Stimulated activated naive CD8-positive, alpha-beta T cell treated with anti-CD3 and anti-CD28 coated beads, Interleukin-15, Interleukin-2, amounts not matched to agents 100 ng/mL and 50 ng/mL, for 24 hours (primary cell): ENCODE results near the gene ILKAP.

Experiments used
- H3K27ac Mint-ChIP-seq: one replicate; pipeline ENCODE4 v1.8.0; 2021; ENCODE audit warnings: mild to moderate bottlenecking, mixed read lengths
- H3K27me3 Mint-ChIP-seq: one replicate; pipeline ENCODE4 v1.8.0; 2021; ENCODE audit warnings: mixed read lengths
- H3K36me3 Mint-ChIP-seq: one replicate; pipeline ENCODE4 v1.8.0; 2021; ENCODE audit warnings: low read depth, mixed read lengths
- H3K4me1 Mint-ChIP-seq: one replicate; pipeline ENCODE4 v1.8.0; 2021; ENCODE audit warnings: low read depth, mixed read lengths
- H3K4me3 Mint-ChIP-seq: one replicate; pipeline ENCODE4 v1.8.0; 2021; ENCODE audit warnings: mild to moderate bottlenecking, mixed read lengths
- H3K9me3 Mint-ChIP-seq: one replicate; pipeline ENCODE4 v1.8.0; 2021; ENCODE audit warnings: mixed read lengths

Gene ILKAP

GRCh38 chr2:238167761-238168160, 35.7 kb downstream of the ILKAP start:
- Mint-ChIP-seq H3K36me3 (peaks cover 33% of the 10 kb centered on the region), H3K27ac (no peak overlapping the region)

GRCh38 chr2:238167344-238167715, 36.2 kb downstream of the ILKAP start:
- Mint-ChIP-seq H3K36me3 (peaks cover 30% of the 10 kb centered on the region), H3K27me3 (peaks cover 17% of the 10 kb centered on the region), H3K9me3 (no peaks in the 10 kb centered on the region), H3K4me3 (no peak overlapping the region), H3K4me1 (peaks cover 3% of the 10 kb centered on the region), H3K27ac (no peak overlapping the region)

More at GRCh38 chr2:238167761-238168160, 35.7 kb downstream of the ILKAP start:
- H3K4me3 Mint-ChIP-seq, result no peak overlapping the region
- peaks cover 3% of the 10 kb centered on the region for H3K4me1 Mint-ChIP-seq
- no peaks in the 10 kb centered on the region for H3K9me3 Mint-ChIP-seq
- H3K27me3 Mint-ChIP-seq, result peaks cover 16% of the 10 kb centered on the region

GRCh38 chr2:238166391-238167343, 36.8 kb downstream of the ILKAP start:
- Mint-ChIP-seq H3K4me3 (no peak overlapping the region), H3K36me3 (peaks cover 23% of the 10 kb centered on the region), H3K9me3 (no peaks in the 10 kb centered on the region), H3K27me3 (peaks cover 17% of the 10 kb centered on the region), H3K27ac (no peak overlapping the region), H3K4me1 (peaks cover 3% of the 10 kb centered on the region)

GRCh38 chr2:238165288-238165921, 38.1 kb downstream of the ILKAP start:
- Mint-ChIP-seq H3K36me3 (peaks cover 14% of the 10 kb centered on the region), H3K27ac (no peak overlapping the region), H3K9me3 (no peaks in the 10 kb centered on the region), H3K4me3 (no peak overlapping the region), H3K4me1 (peaks cover 4% of the 10 kb centered on the region), H3K27me3 (peaks cover 20% of the 10 kb centered on the region)

DNA sequence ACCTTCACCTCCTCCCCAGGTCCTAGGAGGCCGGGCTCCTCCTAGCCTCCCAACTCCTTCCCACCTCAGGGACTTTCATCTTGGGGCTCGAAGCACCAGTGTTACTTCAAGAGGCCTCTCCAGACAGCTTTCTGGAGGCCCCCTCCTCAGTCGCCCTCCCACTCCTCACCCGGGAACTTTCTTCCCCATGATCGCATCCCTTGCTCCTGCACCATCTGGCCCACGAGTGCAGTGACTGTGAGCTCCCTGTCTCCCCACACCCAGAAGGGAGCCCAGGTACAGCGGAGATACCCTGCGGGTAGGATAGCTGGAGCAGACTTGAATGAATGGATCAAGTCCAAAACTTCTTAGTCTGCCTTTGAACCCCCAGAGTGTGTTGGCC, 38.6 kb downstream of the ILKAP start:
- H3K4me3 Mint-ChIP-seq, result no peak overlapping the region
- H3K27ac Mint-ChIP-seq, result no peak overlapping the region
- peaks cover 20% of the 10 kb centered on the region for H3K27me3 Mint-ChIP-seq

GRCh38 chr2:238163481-238164198, 39.9 kb downstream of the ILKAP start:
- Mint-ChIP-seq H3K4me1 (peaks cover 8% of the 10 kb centered on the region), H3K36me3 (peaks cover 3% of the 10 kb centered on the region), H3K27ac (no peak overlapping the region), H3K27me3 (peaks cover 26% of the 10 kb centered on the region), H3K9me3 (no peaks in the 10 kb centered on the region), H3K4me3 (no peak overlapping the region)

More for the DNA sequence above, 38.6 kb downstream of the ILKAP start:
- no peaks in the 10 kb centered on the region for H3K9me3 Mint-ChIP-seq
- peaks cover 4% of the 10 kb centered on the region for H3K4me1 Mint-ChIP-seq
- H3K36me3 Mint-ChIP-seq, result peaks cover 10% of the 10 kb centered on the region

DNA sequence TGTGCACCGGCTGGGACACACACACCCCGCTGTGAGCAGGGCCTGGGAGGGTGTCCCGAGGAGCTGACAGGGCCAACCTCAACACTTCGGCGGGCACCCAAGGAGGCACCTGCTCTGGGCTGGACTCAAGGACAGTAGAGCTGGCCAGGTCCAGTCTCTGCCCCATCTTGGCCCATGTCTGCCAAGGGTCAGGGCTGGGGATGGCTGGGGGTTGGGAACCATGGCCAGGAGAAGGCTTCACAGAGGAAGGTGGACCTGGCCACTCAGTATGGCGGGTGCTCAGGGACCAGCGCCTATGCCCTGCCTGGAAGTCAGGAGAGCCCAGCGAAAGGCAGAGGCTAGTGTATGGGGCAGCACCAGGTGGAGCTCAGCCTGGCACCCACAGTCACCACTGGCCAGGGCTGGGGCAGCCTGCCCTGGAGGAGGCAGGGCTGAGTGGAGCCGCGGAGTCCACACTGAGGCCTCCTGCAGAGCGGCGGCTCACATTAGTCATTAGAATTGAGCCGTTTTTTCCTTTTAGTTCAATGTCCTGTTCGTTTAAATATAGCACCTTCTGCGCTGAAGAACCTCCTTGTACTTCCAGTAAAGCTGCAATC, 40.6 kb downstream of the ILKAP start:
- Mint-ChIP-seq H3K4me3 (no peak overlapping the region), H3K27me3 (peaks cover 26% of the 10 kb centered on the region), H3K27ac (no peak overlapping the region), H3K4me1 (peaks cover 8% of the 10 kb centered on the region), H3K9me3 (no peaks in the 10 kb centered on the region), H3K36me3 (no peaks in the 10 kb centered on the region)

DNA sequence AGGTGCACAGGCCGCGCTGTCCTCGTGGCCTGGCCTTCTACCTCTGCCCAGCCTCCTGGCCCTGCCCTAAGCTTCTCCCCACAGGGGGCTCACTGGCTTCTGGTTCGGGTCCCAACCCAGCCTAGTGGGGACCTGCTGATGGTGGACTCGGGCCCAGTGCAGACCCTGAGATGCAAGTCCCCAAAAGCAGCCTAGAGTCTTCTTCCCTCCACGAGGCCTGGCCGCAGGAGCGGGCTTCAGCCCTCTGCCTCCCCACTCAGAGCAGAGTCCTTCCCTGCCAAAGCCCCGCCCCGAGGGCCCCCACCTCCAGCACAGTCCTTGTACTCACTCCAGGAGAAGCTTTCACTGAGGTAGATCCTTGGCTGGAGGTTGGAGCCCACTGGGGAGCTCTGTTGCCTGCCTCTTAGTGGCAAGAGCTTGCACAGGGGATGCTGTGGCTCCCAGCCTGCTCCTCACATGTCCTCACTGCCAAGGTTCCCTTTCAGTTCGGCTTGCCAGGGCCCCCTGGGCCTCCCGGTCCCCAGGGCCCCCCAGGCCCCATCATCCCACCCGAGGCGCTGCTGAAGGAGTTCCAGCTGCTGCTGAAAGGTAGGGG, 41.1 kb downstream of the ILKAP start:
- Mint-ChIP-seq H3K27ac (no peak overlapping the region), H3K4me3 (no peak overlapping the region), H3K27me3 (peaks cover 26% of the 10 kb centered on the region), H3K36me3 (no peaks in the 10 kb centered on the region), H3K4me1 (peaks cover 8% of the 10 kb centered on the region), H3K9me3 (no peaks in the 10 kb centered on the region)

DNA sequence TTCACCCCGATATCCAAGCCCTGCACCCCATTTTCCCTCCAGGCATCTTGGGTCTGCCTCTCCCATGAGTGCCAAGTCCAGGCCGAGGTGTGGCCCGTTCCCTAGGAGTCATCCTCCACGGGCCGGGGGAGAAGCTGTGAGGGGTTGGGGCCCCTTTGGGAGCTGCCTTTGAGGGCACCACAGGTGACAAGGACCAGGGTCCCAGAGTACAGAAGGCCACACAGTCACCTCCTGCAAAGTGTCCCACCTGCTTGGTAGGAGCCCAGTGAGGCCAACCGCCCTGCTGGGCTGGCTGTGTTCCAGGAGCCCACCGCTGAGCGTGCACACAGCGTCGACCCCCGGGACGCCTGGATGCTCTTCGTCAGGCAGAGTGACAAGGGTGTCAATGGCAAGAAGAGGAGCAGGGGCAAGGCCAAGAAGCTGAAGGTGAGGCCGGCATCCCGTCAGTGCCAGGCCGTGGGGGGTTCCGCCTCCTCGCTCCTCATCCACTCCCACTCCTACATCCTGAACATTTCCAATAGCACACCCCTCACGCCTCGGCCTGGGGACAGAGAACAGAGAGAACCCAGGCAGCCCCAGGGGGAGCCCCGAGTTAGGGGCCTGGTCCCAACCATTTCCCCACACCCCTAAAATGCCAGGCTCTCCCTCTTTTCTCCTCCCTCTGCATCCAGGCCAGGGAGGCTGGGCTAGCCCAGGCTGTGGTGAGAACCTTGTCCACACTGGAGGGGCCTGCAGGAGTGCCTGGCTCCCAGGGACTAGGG, 42.0 kb downstream of the ILKAP start:
- H3K9me3 Mint-ChIP-seq, result no peaks in the 10 kb centered on the region
- H3K36me3 Mint-ChIP-seq, result no peaks in the 10 kb centered on the region
- no peak overlapping the region for H3K4me3 Mint-ChIP-seq
- H3K4me1 Mint-ChIP-seq, result peaks cover 8% of the 10 kb centered on the region
- H3K27ac Mint-ChIP-seq, result no peak overlapping the region
- peaks cover 26% of the 10 kb centered on the region for H3K27me3 Mint-ChIP-seq

DNA sequence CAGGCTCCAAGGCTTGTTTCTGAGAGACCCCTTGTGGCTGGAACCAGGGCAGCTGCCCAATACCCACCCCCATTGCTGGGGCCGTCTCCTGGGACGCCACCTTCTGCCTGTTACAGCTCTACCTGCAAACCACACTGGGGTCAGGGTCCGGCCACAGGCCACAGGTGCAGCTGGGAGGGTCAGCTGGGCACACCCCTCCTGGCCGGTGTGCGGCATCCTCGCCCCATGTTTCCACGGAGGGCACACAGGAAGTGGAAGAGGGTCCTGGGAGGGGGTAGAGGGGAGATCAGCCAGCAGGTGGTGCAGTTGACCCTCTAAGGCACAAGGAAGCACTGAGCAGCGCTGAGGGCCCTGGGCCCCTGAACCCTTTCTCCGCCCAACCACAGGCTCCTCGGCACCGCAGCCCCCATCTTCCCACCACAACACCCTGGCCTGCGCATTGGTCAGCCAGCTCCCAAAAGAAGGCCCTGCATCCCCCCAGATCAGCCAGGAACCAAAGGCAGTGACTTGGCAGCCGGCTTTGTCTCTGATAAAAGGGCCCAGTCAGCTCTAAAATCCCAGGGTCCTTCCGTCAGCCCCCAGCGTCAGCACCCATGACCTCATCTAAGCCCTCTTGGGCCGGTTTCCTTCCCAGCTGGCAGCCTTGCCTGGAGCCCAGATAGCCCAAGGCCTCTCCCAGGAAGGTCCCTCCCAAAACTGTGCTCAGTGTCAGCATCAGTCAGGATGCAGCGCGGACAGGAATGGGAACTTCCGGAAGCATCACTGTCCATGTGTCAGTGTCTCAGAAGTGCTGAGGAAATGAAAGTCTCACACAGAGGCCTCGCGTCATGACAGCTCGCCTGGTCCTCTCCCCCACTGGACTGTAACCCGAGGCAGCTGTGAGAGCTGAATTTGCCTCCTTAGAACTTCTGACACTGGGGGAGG, 43.0 kb downstream of the ILKAP start:
- H3K4me1 Mint-ChIP-seq, result peaks cover 8% of the 10 kb centered on the region
- no peak overlapping the region for H3K27ac Mint-ChIP-seq
- H3K9me3 Mint-ChIP-seq, result no peaks in the 10 kb centered on the region
- no peaks in the 10 kb centered on the region for H3K36me3 Mint-ChIP-seq
- H3K27me3 Mint-ChIP-seq, result peaks cover 26% of the 10 kb centered on the region
- H3K4me3 Mint-ChIP-seq, result no peak overlapping the region

DNA sequence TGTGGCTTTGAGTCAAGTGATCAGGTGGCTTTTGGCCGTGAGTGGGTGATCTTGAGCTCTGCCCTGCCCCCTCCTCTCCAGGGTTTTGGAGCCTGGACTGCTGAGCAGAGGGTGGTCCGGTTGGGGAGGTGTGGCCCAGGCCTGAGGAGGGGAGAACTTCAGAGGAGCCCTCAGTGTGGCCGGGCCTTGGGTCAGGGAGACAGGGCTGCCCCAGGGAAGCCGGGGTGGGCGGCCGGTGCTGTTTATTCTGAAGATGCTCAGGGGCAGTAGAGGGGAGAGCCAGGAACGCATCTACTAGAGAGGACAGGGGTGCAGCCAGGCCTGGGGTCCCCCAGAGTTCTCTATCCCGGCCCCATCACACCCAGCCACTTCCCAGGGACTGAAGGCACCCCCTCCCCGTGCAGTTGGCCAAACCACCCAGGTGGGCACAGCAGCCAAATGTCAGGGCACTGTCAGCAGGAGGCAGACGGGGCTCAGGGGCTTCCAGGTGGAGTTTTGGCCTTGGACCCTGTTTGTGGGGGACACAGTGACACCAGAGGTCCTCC, 43.8 kb downstream of the ILKAP start:
- Mint-ChIP-seq H3K4me3 (peak overlapping the region; percentile 60), H3K27me3 (peaks cover 20% of the 10 kb centered on the region), H3K4me1 (peaks cover 8% of the 10 kb centered on the region), H3K27ac (no peak overlapping the region), H3K36me3 (no peaks in the 10 kb centered on the region), H3K9me3 (no peaks in the 10 kb centered on the region)

DNA sequence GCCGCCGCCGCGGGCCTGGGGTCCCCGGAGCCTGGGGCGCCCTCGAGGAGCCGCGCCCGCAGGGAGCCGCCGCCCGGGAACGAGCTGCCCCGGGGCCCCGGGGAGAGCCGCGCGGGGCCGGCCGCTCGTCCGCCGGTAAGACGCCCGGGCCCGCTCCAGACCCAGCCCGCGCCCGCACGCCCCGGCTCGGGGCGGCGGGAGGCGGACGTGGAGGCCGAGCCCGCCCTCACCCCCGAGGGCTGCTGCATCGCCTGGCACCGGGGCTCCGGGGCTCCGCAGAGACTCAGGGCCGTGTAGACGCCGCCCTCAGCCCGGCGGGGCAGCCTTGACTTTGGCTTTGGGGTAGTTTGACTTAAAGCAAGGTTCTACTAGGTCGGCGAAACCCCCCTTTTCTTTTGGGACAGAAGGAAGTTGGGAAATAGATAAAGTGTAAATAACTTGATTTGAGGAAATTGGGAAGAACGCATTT, 44.4 kb downstream of the ILKAP start:
- Mint-ChIP-seq H3K4me1 (peaks cover 8% of the 10 kb centered on the region), H3K36me3 (no peaks in the 10 kb centered on the region), H3K27ac (no peak overlapping the region)

More for the DNA sequence above, 44.4 kb downstream of the ILKAP start:
- Mint-ChIP-seq H3K4me3 (peak overlapping the region; percentile 60), H3K9me3 (no peaks in the 10 kb centered on the region), H3K27me3 (peaks cover 15% of the 10 kb centered on the region)
